CD4-positive, alpha-beta T cell (primary cell): ENCODE results near the gene TNFSF12. TPM values are rescaled to one million over a fixed set of nuclear protein-coding genes. Genes with fewer than 3 reads are reported as not detected.

Experiments
- ATAC-seq: fragments of 200-7000 bp; cut with Tn5 transposase; one replicate; pipeline ENCODE4 v1.10.0; 2022; ENCODE audit warnings: mild to moderate bottlenecking; ENCODE audit not compliant: poor library complexity
- CTCF ChIA-PET: fragments of 350-600 bp; sonication (Branson Sonifier 250); formaldehyde crosslinking; loops from one replicate; lab custom pipeline; 2021; ENCODE audit warnings: antibody characterized with exemption, inconsistent platforms; lab: Charles Lee
- POLR2A ChIA-PET: fragments of 350-600 bp; sonication (Branson Sonifier 250); formaldehyde crosslinking; loops from one replicate; lab custom pipeline; 2021; ENCODE audit warnings: antibody characterized with exemption, inconsistent platforms; lab: Charles Lee
- DNase-seq, 14 experiments: peaks; one replicate each; pipeline ENCODE4 v3.0.0-alpha.2; 2013 to 2020; ENCODE audit warnings: mixed read lengths in 2 of 14
- H3K27ac ChIP-seq, 2 donors: one replicate each; pipeline versions ENCODE4 v1.5.1 to v1.7.0; 2013; ENCODE audit warnings: low read length in 2 of 2, low read depth in 1 of 2, mild to moderate bottlenecking in 1 of 2
- H3K27me3 ChIP-seq, 2 experiments: 1 replicate in 1 of 2; 2 replicates in 1 of 2; pipeline versions ENCODE4 v1.6.1 to v1.7.0; 2013; ENCODE audit warnings: low read length in 2 of 2, control low read depth in 1 of 2, mild to moderate bottlenecking in 1 of 2, moderate library complexity in 1 of 2; ENCODE audit not compliant: insufficient read depth in 2 of 2, control insufficient read depth in 1 of 2
- H3K36me3 ChIP-seq: one replicate; pipeline ENCODE4 v1.6.1; 2013; ENCODE audit warnings: low read length, control low read depth; ENCODE audit not compliant: insufficient read depth
- H3K4me1 ChIP-seq: one replicate; pipeline ENCODE4 v1.6.1; 2013; ENCODE audit warnings: low read length, control low read depth; ENCODE audit not compliant: insufficient read depth
- H3K4me3 ChIP-seq: one replicate; pipeline ENCODE4 v1.5.1; 2013; ENCODE audit warnings: mild to moderate bottlenecking, low read length, moderate library complexity
- H3K9me3 ChIP-seq, 2 experiments: 1 replicate in 1 of 2; 2 replicates in 1 of 2; pipeline versions ENCODE4 v1.6.1 to v1.7.0; 2013; ENCODE audit warnings: low read length in 2 of 2, mild to moderate bottlenecking in 2 of 2, control low read depth in 1 of 2, moderate library complexity in 1 of 2; ENCODE audit not compliant: control insufficient read depth in 1 of 2, insufficient read depth in 1 of 2
- H3K27ac Mint-ChIP-seq: one replicate; pipeline ENCODE4 v1.8.0; 2020; ENCODE audit warnings: mixed read lengths
- H3K27me3 Mint-ChIP-seq: one replicate; pipeline ENCODE4 v1.8.0; 2021; ENCODE audit warnings: mixed read lengths
- H3K36me3 Mint-ChIP-seq: one replicate; pipeline ENCODE4 v1.8.0; 2021; ENCODE audit warnings: low read depth, mixed read lengths
- H3K4me1 Mint-ChIP-seq: one replicate; pipeline ENCODE4 v1.8.0; 2021; ENCODE audit warnings: low read depth, mixed read lengths
- H3K4me3 Mint-ChIP-seq: one replicate; pipeline ENCODE4 v1.8.0; 2020; ENCODE audit warnings: mild to moderate bottlenecking, mixed read lengths
- H3K9me3 Mint-ChIP-seq: one replicate; pipeline ENCODE4 v1.8.0; 2020; ENCODE audit warnings: mixed read lengths
- CTCF ChIP-seq: fragments of 200-600 bp; IDR thresholded peaks from one replicate; pipeline ENCODE4 v1.8.0; 2022; ENCODE audit warnings: antibody characterized with exemption, mild to moderate bottlenecking
- intact Hi-C, 2 experiments: fragments of 100-400 bp; cut with DNase I in 1 of 2; cut with micrococcal nuclease in 1 of 2; formaldehyde crosslinking; loops; one replicate each; pipeline versions ENCODE4 v1.15.1 to v1.9.0; 2023 to 2025; cut with DNase I, micrococcal nuclease
- total RNA-seq, 174 experiments: library from RNA in 2 of 174; stranded (reverse) in 2 of 174; gene quantifications; one replicate each; pipeline ENCODE4 v1.2.3 and lab custom pipeline; 2021 to 2026

TNFSF12 gene
- total RNA-seq, 2 experiments from 2014 or later: 17.0 to 19.1 TPM

GRCh38 chr17:7552621-7553051 is 3.8 kb downstream of the TNFSF12 start:
- POLR2A ChIA-PET: interaction anchor here (0.6 to 2.0 kb wide), 9 partner anchors 8 to 223 kb away, joined by 3 to 7 read pairs (median 3); partner anchors contain the start of genes NEURL4, SAT2, SENP3 and TMEM102
- TF ChIP-seq CTCF: no peak
- CTCF ChIA-PET: interaction anchor here (0.7 to 2.8 kb wide), 3 partner anchors 8 to 116 kb away, joined by 4 to 15 read pairs (median 9); partner anchors contain the start of gene SENP3
- H3K4me1 ChIP-seq: peaks cover 82% of the 10 kb centered on the region
- peak in 6 of 14 experiments; percentile 36 to 86 (median 62) for DNase-seq
- ATAC-seq: peak; percentile 67
- Mint-ChIP-seq H3K27ac (peak overlapping the region; percentile 77), H3K27me3 (no peaks in the 10 kb centered on the region), H3K36me3 (peaks cover 16% of the 10 kb centered on the region), H3K9me3 (no peaks in the 10 kb centered on the region), H3K4me3 (peak overlapping the region; percentile 77), H3K4me1 (peaks cover 70% of the 10 kb centered on the region)
- H3K9me3 ChIP-seq: no peaks in the 10 kb centered on the region
- H3K27me3 ChIP-seq: no peaks in the 10 kb centered on the region
- H3K36me3 ChIP-seq: peaks cover 15% of the 10 kb centered on the region
- H3K27ac ChIP-seq: peak overlapping the region; percentile 62 to 67
- H3K4me3 ChIP-seq: peak overlapping the region; percentile 5
- intact Hi-C loops: no loop called here

DNA sequence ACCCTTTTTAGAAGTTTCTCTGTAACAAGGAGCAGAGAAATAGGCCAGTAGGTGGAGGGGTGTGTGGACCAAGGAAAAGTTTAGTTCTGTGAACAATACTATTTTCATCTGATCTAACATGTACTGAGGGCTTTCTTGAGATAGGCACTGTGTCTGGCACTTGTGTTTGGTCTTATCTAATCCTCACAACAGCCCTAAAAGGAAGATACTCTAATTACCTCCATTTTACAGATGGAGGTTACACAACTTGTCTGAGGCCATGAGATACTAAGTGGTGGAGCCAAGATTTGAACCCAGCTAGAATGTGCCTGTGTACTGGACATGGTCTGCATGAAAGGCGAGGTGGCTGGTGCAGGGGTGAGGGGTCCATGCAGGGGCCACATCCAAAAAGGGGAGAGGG is 4.5 kb downstream of the TNFSF12 start:
- peak overlapping the region; percentile 42 to 67 for H3K27ac ChIP-seq
- CTCF ChIA-PET: interaction anchor here (0.7 to 2.8 kb wide), 3 partner anchors 8 to 117 kb away, joined by 4 to 15 read pairs (median 9); partner anchors contain the start of gene SENP3

DNA sequence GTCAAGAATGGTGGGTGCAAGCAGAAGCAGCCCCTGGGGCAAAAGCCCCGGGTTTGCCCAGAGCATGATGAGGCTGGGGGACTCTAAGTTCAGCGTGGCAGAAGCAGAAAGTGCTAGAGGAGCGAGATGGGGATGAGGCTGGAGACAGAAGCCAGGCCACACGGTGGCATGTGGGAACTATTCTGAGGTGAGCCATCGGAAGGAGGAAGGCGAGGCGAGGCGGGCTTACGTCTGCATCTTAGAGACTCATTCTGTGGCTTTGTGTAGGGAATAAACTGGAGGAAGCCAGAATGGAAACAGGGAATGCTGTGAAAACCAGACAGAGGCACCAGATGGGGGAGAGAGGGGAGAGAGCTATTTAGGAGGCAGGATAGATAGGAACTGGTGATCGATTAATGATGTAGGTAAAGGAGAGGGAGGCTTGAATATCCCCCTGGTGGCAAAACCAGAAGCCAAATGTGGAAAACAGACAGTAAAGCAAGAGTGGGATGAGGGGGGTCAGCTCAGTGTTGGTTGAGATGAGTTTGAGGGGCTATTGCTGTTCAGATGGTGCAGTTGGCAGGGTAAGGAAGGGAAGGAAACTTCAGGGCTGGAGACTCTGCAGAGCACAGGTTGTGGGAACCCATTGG is 6.6 kb downstream of the TNFSF12 start:
- peaks cover 11% of the 10 kb centered on the region for H3K36me3 Mint-ChIP-seq
- peaks cover 64% of the 10 kb centered on the region for H3K4me1 Mint-ChIP-seq
- no peak overlapping the region for H3K4me3 ChIP-seq
- peaks cover 21% of the 10 kb centered on the region for H3K36me3 ChIP-seq
- no peaks in the 10 kb centered on the region for H3K9me3 ChIP-seq
- peaks cover 86% of the 10 kb centered on the region for H3K4me1 ChIP-seq
- H3K27me3 Mint-ChIP-seq: no peaks in the 10 kb centered on the region
- POLR2A ChIA-PET: interaction anchor here (0.6 kb wide), 1 partner anchor 60 kb away, joined by 3 read pairs; no protein-coding TSS in a partner anchor
- TF ChIP-seq CTCF: no peak
- peak overlapping the region; percentile 67 for H3K4me3 Mint-ChIP-seq
- no peaks in the 10 kb centered on the region for H3K27me3 ChIP-seq
- ATAC-seq (no peak), DNase-seq (no peak)
- CTCF ChIA-PET: interaction anchor here (1.2 kb wide), 1 partner anchor 32 kb away, joined by 3 read pairs; no protein-coding TSS in a partner anchor
- no peak overlapping the region for H3K27ac ChIP-seq
- peak overlapping the region; percentile 60 for H3K27ac Mint-ChIP-seq
- H3K9me3 Mint-ChIP-seq: no peaks in the 10 kb centered on the region
- intact Hi-C loops: no loop called here

More for the DNA sequence above, 4.5 kb downstream of the TNFSF12 start:
- H3K4me1 Mint-ChIP-seq: peaks cover 68% of the 10 kb centered on the region
- Histone ChIP-seq H3K4me1 (peaks cover 82% of the 10 kb centered on the region), H3K36me3 (peaks cover 15% of the 10 kb centered on the region), H3K9me3 (no peaks in the 10 kb centered on the region), H3K27me3 (no peaks in the 10 kb centered on the region), H3K4me3 (peak overlapping the region; percentile 5)
- intact Hi-C loops: no loop called here
- peaks cover 16% of the 10 kb centered on the region for H3K36me3 Mint-ChIP-seq
- POLR2A ChIA-PET: interaction anchor here (1.0 to 1.2 kb wide), 2 partner anchors 69 to 116 kb away, joined by 4 to 7 read pairs; partner anchors contain the start of gene POLR2A
- TF ChIP-seq CTCF: no peak
- no peak for ATAC-seq
- no peaks in the 10 kb centered on the region for H3K9me3 Mint-ChIP-seq
- no peaks in the 10 kb centered on the region for H3K27me3 Mint-ChIP-seq
- peak overlapping the region; percentile 77 for H3K27ac Mint-ChIP-seq
- H3K4me3 Mint-ChIP-seq: peak overlapping the region; percentile 46
- DNase-seq: no peak
